Measurements from ENCODE around the gene NDUFC1. TPM values are rescaled to one million over a fixed set of nuclear protein-coding genes. Genes with fewer than 3 reads are reported as not detected.

The NDUFC1 gene
- total and polyA plus RNA-seq, 2 donors (not counting 1 experiment from before 2014, with no cell fraction given) = 16.9 to 19.1 TPM

DNA sequence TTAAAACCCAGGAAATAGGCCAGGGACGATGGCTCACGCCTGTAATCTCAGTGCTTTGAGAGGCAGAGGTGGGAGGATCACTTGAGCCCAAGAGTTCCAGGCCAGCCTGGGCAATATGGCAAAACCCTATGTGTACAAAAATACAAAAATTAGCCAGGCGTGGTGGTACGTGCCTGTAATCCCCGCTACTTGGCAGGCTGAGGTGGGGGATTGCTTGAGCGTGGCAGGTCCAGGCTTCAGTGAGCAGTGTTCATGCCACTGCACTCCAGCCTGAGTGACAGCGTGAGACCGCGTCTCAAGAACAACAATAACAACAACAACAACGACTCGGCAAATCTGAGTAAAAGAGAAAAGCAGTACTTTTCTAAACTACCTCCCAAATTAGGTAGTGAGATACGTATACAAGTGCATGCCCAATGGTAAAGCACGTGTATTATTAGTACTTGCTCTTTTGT is 13.0 kb upstream of the NDUFC1 start:
- peaks cover 95% of the 10 kb centered on the region for H3K79me2 ChIP-seq (ENCODE audit: control insufficient read depth, insufficient read depth, low read length)
- H3K27ac ChIP-seq (ENCODE audit: low read length in 2 of 2) = peak overlapping the region; percentile 80
- no peaks in the 10 kb centered on the region for H3K27me3 Mint-ChIP-seq
- intact Hi-C loops (cut with micrococcal nuclease) = no loop called here
- H3K9me3 Mint-ChIP-seq (ENCODE audit: insufficient read depth) = no peaks in the 10 kb centered on the region
- no peak overlapping the region for H2AFZ ChIP-seq (ENCODE audit: insufficient read depth, low read depth, low read length, poor library complexity, severe bottlenecking)
- TF ChIP-seq CTCF (IDR thresholded peaks at IDR 0.05) = no peak
- no peak for TF ChIP-seq EZH2 (IDR thresholded peaks at IDR 0.05; ENCODE audit: borderline replicate concordance, insufficient read depth, low read depth, low read length, poor library complexity, severe bottlenecking)
- WGBS (ENCODE audit: insufficient coverage) = 42% methylated on average over 6 of the region's 13 CpGs
- peak overlapping the region in 3 of 5 experiments; percentile 25 to 49 (median 40) for H3K4me3 ChIP-seq (ENCODE audit: control extremely low read depth in 1 of 5, extremely low read depth in 1 of 5, insufficient read depth in 1 of 5, low read depth in 2 of 5, low read length in 4 of 5)
- peaks cover 18% of the 10 kb centered on the region for H4K20me1 ChIP-seq (ENCODE audit: control insufficient read depth, insufficient read depth, low read length, poor library complexity, severe bottlenecking)
- peak overlapping the region; percentile 87 for H3K4me3 Mint-ChIP-seq
- ChIA-PET POLR2A (no interaction called here), CTCF (interaction anchor here (1.1 to 2.5 kb wide), 2 partner anchors 17 to 20 kb away, joined by 3 to 6 read pairs; no protein-coding TSS in a partner anchor)
- H3K9me3 ChIP-seq (ENCODE audit: control extremely low read depth in 1 of 3, control insufficient read depth in 2 of 3, insufficient read depth in 1 of 3, low read length in 2 of 3) = peaks cover 0 to 13% (median 0%) of the 10 kb centered on the region in 3 donors
- DNase-seq = peak; percentile 66
- peak; percentile 72 for ATAC-seq (ENCODE audit: low read depth)
- no peaks in the 10 kb centered on the region for H3K27me3 ChIP-seq (replicated peaks in 1 of 4; ENCODE audit: control extremely low read depth in 1 of 4, control insufficient read depth in 3 of 4, insufficient read depth in 4 of 4, low read length in 3 of 4)
- H3K4me1 ChIP-seq (ENCODE audit: control insufficient read depth in 2 of 2, insufficient read depth in 2 of 2, low read length in 2 of 2) = peaks cover 44 to 66% of the 10 kb centered on the region in 2 donors
- H3K4me1 Mint-ChIP-seq = peaks cover 75% of the 10 kb centered on the region
- peak overlapping the region; percentile 40 for H3K9ac ChIP-seq (ENCODE audit: low read length)
- peak overlapping the region; percentile 93 for H3K27ac Mint-ChIP-seq
- H3K36me3 ChIP-seq (replicated peaks in 1 of 2; ENCODE audit: control extremely low read depth in 1 of 2, control insufficient read depth in 1 of 2, extremely low read depth in 1 of 2, insufficient read depth in 2 of 2, low read length in 1 of 2) = no peaks in the 10 kb centered on the region
- peak overlapping the region; percentile 64 for H3K4me2 ChIP-seq (replicated peaks; ENCODE audit: low read depth, low read length, poor library complexity, severe bottlenecking)

DNA sequence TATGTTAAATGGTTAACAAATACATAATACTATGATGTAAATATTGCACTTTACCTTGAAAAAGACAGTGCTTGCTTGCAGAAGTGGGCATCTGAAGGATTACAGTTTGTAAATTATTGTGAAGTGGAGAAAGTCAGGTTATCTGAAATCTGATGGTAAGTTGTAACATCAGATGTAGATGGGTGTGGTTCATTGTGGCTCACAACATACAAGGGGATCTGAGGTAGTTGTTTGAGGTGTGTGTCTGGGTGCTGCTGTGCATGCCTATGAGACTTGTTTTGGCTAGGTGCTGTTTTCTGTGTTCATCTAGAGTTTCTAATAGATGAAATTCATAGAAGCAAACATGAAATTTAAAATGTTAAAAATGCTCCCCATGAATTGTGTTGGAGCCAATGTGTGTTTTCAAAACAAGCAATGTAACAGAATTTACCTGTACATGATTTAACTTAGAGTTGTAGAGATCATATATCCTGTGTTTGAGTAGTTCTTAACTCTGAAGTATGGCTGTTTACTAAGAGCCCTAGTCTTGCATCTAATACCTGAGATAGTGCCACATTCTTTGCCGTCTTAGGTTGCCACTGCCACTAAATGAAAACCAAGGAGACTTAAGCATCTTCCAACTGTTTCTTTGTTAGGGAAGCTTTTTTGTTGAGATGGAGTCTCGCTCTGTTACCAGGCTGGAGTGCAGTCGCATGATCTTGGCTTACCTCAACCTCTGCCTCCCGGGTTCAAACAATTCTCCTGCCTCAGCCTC is 11.9 kb upstream of the NDUFC1 start:
- ATAC-seq (ENCODE audit: low read depth) (no peak), DNase-seq (no peak)
- peak overlapping the region; percentile 65 for H3K4me2 ChIP-seq (replicated peaks; ENCODE audit: low read depth, low read length, poor library complexity, severe bottlenecking)
- peak overlapping the region; percentile 80 for H3K27ac ChIP-seq (ENCODE audit: low read length in 2 of 2)
- Mint-ChIP-seq H3K4me1 (peaks cover 71% of the 10 kb centered on the region), H3K4me3 (peak overlapping the region; percentile 87), H3K27ac (peak overlapping the region; percentile 93), H3K9me3 (ENCODE audit: insufficient read depth) (no peaks in the 10 kb centered on the region), H3K27me3 (no peaks in the 10 kb centered on the region)
- intact Hi-C loops (cut with micrococcal nuclease) = no loop called here
- H4K20me1 ChIP-seq (ENCODE audit: control insufficient read depth, insufficient read depth, low read length, poor library complexity, severe bottlenecking) = peaks cover 8% of the 10 kb centered on the region
- no peak overlapping the region for H3K4me3 ChIP-seq (ENCODE audit: control extremely low read depth in 1 of 5, extremely low read depth in 1 of 5, insufficient read depth in 1 of 5, low read depth in 2 of 5, low read length in 4 of 5)
- POLR2A ChIA-PET = no interaction called here
- H3K9ac ChIP-seq (ENCODE audit: low read length) = no peak overlapping the region
- H3K27me3 ChIP-seq (replicated peaks in 1 of 4; ENCODE audit: control extremely low read depth in 1 of 4, control insufficient read depth in 3 of 4, insufficient read depth in 4 of 4, low read length in 3 of 4) = no peaks in the 10 kb centered on the region
- peaks cover 44 to 59% of the 10 kb centered on the region in 2 donors for H3K4me1 ChIP-seq (ENCODE audit: control insufficient read depth in 2 of 2, insufficient read depth in 2 of 2, low read length in 2 of 2)
- CTCF ChIA-PET = interaction anchor here (1.1 to 3.5 kb wide), 3 partner anchors 12 to 19 kb away, joined by 3 to 24 read pairs (median 6); partner anchors contain the start of genes NAA15 and NDUFC1
- no CpG with 5 or more reads among the region's 4 CpGs for WGBS (ENCODE audit: insufficient coverage)
- H3K36me3 ChIP-seq (replicated peaks in 1 of 2; ENCODE audit: control extremely low read depth in 1 of 2, control insufficient read depth in 1 of 2, extremely low read depth in 1 of 2, insufficient read depth in 2 of 2, low read length in 1 of 2) = no peaks in the 10 kb centered on the region
- TF ChIP-seq EZH2 (IDR thresholded peaks at IDR 0.05; ENCODE audit: borderline replicate concordance, insufficient read depth, low read depth, low read length, poor library complexity, severe bottlenecking) (no peak), CTCF (IDR thresholded peaks at IDR 0.05) (no peak)
- H3K9me3 ChIP-seq (ENCODE audit: control extremely low read depth in 1 of 3, control insufficient read depth in 2 of 3, insufficient read depth in 1 of 3, low read length in 2 of 3) = peaks cover 0 to 9% (median 0%) of the 10 kb centered on the region in 3 donors
- H3K79me2 ChIP-seq (ENCODE audit: control insufficient read depth, insufficient read depth, low read length) = peaks cover 95% of the 10 kb centered on the region
- no peak overlapping the region for H2AFZ ChIP-seq (ENCODE audit: insufficient read depth, low read depth, low read length, poor library complexity, severe bottlenecking)
